OCI-LY3 (cell line): ENCODE measurements around the gene ARHGEF28.

ENCODE experiments used
- H2AFZ ChIP-seq: fragments of 200-600, 300-600 bp; shearing (Covaris generic); 2 replicates; pipeline ENCODE4 v1.6.0; 2014; ENCODE audit warnings: antibody characterized with exemption, low read depth, low read length
- H3K27ac ChIP-seq: fragments of 200-600, 300-600 bp; sonication (generic); 2 replicates; pipeline ENCODE4 v1.5.1; 2014; ENCODE audit warnings: mild to moderate bottlenecking, low read length, moderate library complexity, mixed read lengths
- H3K27me3 ChIP-seq: fragments of 200-600, 300-600 bp; sonication (generic); 2 replicates; pipeline ENCODE4 v1.6.1; 2014; ENCODE audit warnings: low read depth, low read length, mixed read lengths
- H3K36me3 ChIP-seq: fragments of 200-600, 300-600 bp; sonication (generic); replicated peaks from 2 replicates; pipeline ENCODE3; 2014; ENCODE audit warnings: low read depth, low read length, mixed read lengths
- H3K4me1 ChIP-seq: fragments of 300-600, 200-600 bp; sonication (generic); 2 replicates; pipeline ENCODE4 v1.6.1; 2014; ENCODE audit warnings: low read length, mixed read lengths
- H3K4me2 ChIP-seq: fragments of 200-600, 300-600 bp; sonication (generic); 2 replicates; pipeline ENCODE4 v1.6.1; 2014; ENCODE audit warnings: low read length, mixed read lengths
- H3K4me3 ChIP-seq: fragments of 300-600, 200-600 bp; sonication (generic); 2 replicates; pipeline ENCODE4 v1.5.1; 2014; ENCODE audit warnings: antibody characterized with exemption, mild to moderate bottlenecking, low read length, moderate library complexity
- H3K79me2 ChIP-seq: fragments of 300-600, 200-600 bp; shearing (Covaris generic); 2 replicates; pipeline ENCODE4 v1.6.1; 2014; ENCODE audit warnings: mild to moderate bottlenecking, low read length, mixed read lengths
- H3K9ac ChIP-seq: fragments of 300-600, 200-600 bp; shearing (Covaris generic); 2 replicates; pipeline ENCODE4 v1.6.0; 2014; ENCODE audit warnings: mild to moderate bottlenecking, low read length, moderate library complexity
- H3K9me3 ChIP-seq: fragments of 200-600, 300-600 bp; shearing (Covaris generic); 2 replicates; pipeline ENCODE4 v1.6.1; 2014; ENCODE audit warnings: low read length, mixed read lengths; ENCODE audit not compliant: insufficient read depth
- H4K20me1 ChIP-seq: fragments of 200-600, 300-600 bp; sonication (generic); 2 replicates; pipeline ENCODE4 v1.6.1; 2016; ENCODE audit warnings: low read length, mixed read lengths; ENCODE audit not compliant: insufficient read depth
- EZH2phosphoT487 ChIP-seq: fragments of 200-600 bp; shearing (Covaris generic); IDR thresholded peaks from 2 replicates; pipeline ENCODE4 v1.6.1; 2018; ENCODE audit warnings: antibody characterized with exemption, mixed run types, low read depth
- TF ChIP-seq, protein P1 (sequence below): fragments of 200-600, 300-600 bp; sonication (generic); IDR thresholded peaks from 2 replicates; pipeline ENCODE4 v1.5.1; 2014; ENCODE audit warnings: antibody characterized with exemption, low read length, low read depth

ARHGEF28 gene

DNA sequence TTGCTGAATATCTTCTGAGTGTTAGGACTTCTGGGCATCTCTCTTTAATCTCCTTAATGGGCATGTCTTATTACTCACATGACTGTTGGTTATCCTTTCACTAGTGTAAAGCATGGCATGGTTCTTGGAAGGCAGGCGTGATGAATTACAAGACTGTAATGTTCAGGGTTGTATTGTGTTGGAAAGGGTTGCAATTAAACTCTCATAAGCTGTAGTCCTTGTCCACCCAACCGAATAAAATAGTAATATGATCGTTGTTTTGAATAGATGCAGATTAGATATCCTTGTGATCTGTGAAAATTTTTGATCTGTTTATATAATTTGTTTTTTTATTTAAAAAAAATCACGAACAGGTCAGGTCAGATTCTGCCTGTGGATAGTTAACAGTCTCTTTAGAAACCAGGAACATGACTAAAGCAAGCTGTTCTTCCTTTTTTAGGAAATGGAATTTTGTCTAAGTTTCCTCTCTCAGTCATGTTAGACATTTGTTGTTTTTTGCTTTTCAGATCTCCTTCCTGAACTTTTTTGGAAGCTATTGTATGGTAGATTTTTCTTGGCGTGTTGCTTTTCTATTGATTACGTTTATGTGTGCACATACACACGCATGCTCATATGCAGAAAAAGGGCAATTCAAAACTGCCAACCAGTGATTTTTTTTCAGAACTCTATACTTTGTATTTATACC lies 121.8 kb downstream of the ARHGEF28 start:
- H3K9me3 ChIP-seq, result no peaks in the 10 kb centered on the region
- H3K4me3 ChIP-seq, result no peak overlapping the region
- H3K9ac ChIP-seq, result no peak overlapping the region
- 0 out of 2 replicates have a peak, but pooled peaks cover 5% of the 10 kb centered on the region for H3K27me3 ChIP-seq
- no peaks in the 10 kb centered on the region for H3K36me3 ChIP-seq
- no peaks in the 10 kb centered on the region for H3K79me2 ChIP-seq
- no peak for TF ChIP-seq EZH2phosphoT487
- TF ChIP-seq, protein P1, sequence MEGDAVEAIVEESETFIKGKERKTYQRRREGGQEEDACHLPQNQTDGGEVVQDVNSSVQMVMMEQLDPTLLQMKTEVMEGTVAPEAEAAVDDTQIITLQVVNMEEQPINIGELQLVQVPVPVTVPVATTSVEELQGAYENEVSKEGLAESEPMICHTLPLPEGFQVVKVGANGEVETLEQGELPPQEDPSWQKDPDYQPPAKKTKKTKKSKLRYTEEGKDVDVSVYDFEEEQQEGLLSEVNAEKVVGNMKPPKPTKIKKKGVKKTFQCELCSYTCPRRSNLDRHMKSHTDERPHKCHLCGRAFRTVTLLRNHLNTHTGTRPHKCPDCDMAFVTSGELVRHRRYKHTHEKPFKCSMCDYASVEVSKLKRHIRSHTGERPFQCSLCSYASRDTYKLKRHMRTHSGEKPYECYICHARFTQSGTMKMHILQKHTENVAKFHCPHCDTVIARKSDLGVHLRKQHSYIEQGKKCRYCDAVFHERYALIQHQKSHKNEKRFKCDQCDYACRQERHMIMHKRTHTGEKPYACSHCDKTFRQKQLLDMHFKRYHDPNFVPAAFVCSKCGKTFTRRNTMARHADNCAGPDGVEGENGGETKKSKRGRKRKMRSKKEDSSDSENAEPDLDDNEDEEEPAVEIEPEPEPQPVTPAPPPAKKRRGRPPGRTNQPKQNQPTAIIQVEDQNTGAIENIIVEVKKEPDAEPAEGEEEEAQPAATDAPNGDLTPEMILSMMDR, result no peak
- H3K27ac ChIP-seq, result no peak overlapping the region
- H2AFZ ChIP-seq, result no peak overlapping the region
- H3K4me2 ChIP-seq, result no peak overlapping the region
- no peaks in the 10 kb centered on the region; the same call in 1 of the 2 replicates for H3K4me1 ChIP-seq
- H4K20me1 ChIP-seq, result no peaks in the 10 kb centered on the region

DNA sequence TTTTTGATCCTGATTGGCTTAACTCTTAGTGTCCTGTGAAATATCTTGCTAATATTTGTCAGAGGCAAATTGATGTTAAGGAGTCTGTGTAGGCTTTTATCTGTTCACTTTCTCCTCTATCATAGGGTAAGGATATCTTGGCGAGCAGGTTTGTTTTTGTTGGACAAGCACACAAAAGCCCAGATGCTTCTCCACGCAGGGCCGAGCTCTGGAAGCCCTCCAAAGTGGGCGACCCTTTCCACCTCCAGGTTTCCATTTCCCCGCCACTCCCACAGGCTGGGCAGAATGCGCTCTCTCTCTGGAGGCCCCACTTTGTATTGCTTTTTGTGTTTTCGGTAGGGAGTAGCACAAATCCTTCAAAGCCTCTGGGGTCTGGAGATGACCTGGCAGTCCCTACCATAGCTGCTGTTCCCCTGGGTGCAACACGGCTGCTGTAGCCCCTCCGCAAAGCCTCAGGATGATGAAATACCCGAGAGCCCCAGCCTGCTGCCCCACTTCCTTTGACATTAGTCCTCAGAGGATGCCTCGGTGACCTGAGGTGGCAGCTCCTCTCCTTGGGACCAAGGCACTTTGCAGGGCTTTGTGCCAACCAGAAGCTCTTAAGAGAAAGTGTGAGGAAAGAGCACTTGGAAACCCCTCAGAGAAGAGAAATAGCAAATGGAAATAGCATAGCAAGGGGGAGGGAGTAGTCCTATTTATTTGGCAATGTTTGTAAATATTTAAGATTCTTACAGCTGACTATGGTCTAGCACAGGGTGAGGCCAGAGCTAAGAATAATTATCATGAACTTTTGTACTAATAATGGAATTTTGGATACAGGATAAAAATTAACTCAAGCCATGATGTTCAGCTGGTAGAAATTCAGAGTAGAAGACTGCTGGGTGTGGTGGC lies 122.8 kb downstream of the ARHGEF28 start:
- Histone ChIP-seq H3K27ac (no peak overlapping the region), H3K79me2 (no peaks in the 10 kb centered on the region), H3K27me3 (0 out of 2 replicates have a peak, but pooled peaks cover 5% of the 10 kb centered on the region), H3K9me3 (no peaks in the 10 kb centered on the region), H2AFZ (no peak overlapping the region), H3K4me3 (no peak overlapping the region), H3K4me2 (no peak overlapping the region), H3K36me3 (no peaks in the 10 kb centered on the region), H3K4me1 (no peaks in the 10 kb centered on the region; the same call in 1 of the 2 replicates), H4K20me1 (no peaks in the 10 kb centered on the region), H3K9ac (no peak overlapping the region)
- TF ChIP-seq, protein P1, result no peak
- TF ChIP-seq EZH2phosphoT487, result no peak

DNA sequence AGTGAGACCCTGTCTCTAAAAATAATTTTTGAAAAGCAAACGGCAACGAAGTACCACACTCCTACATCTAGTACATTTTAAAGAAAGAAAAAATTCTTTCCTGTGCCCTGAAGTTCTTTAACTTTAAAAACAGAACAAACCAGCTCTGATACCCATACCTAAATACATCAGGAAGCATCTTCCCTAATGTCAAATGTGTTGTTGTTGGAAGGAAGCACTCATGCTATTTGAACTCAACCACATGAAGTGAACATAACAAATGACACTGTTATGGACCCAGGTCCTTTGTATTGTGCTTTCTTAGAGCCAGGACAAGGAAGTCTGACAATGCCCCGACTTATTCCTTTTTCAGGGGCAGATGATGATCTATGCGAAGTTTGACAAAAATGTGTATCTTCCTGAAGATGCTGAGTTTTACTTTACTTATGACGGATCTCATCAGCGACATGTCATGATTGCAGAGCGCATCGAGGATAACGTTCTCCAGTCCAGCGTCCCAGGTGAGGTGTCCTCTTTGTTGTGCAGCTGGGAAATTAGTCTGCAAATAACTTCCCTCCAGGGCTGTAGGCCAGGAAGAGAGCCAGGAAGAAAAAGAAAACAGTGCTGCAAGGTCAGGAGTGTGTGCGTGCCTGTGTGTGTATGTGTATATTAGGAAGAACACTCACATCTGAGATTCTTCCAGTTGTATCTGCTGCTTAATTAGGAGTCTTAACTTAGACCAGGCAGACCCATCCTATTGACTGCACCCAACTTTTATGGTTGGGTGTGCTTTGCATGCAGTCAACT lies 123.7 kb downstream of the ARHGEF28 start:
- no peak overlapping the region for H3K4me3 ChIP-seq
- no peaks in the 10 kb centered on the region; the same call in 1 of the 2 replicates for H3K4me1 ChIP-seq
- no peaks in the 10 kb centered on the region for H3K79me2 ChIP-seq
- TF ChIP-seq, protein P1, result no peak
- TF ChIP-seq EZH2phosphoT487, result no peak
- H3K36me3 ChIP-seq, result no peaks in the 10 kb centered on the region
- H2AFZ ChIP-seq, result no peak overlapping the region
- H3K27ac ChIP-seq, result no peak overlapping the region
- 0 out of 2 replicates have a peak, but pooled peaks cover 5% of the 10 kb centered on the region for H3K27me3 ChIP-seq
- no peak overlapping the region for H3K4me2 ChIP-seq
- no peaks in the 10 kb centered on the region for H3K9me3 ChIP-seq
- H3K9ac ChIP-seq, result no peak overlapping the region
- no peaks in the 10 kb centered on the region for H4K20me1 ChIP-seq
